Fibroblast of lung (primary cell): Measurements from ENCODE around the gene RIMS4.

Experiments used
- CTCF ChIP-seq, 2 donors: IDR thresholded peaks in 1 of 2; conservative IDR thresholded peaks in 1 of 2; 1 replicate in 1 of 2; 2 replicates in 1 of 2; pipeline ENCODE4 v1.5.1; 2011 to 2012; ENCODE audit warnings: low read length in 2 of 2, control low read depth in 1 of 2, inconsistent platforms in 1 of 2, low read depth in 1 of 2, mild to moderate bottlenecking in 1 of 2
- EZH2 ChIP-seq: IDR thresholded peaks from 2 replicates; pipeline ENCODE4 v1.5.1; 2012; ENCODE audit warnings: low read length, control low read depth, mild to moderate bottlenecking; ENCODE audit errors: missing control alignments

DNA sequence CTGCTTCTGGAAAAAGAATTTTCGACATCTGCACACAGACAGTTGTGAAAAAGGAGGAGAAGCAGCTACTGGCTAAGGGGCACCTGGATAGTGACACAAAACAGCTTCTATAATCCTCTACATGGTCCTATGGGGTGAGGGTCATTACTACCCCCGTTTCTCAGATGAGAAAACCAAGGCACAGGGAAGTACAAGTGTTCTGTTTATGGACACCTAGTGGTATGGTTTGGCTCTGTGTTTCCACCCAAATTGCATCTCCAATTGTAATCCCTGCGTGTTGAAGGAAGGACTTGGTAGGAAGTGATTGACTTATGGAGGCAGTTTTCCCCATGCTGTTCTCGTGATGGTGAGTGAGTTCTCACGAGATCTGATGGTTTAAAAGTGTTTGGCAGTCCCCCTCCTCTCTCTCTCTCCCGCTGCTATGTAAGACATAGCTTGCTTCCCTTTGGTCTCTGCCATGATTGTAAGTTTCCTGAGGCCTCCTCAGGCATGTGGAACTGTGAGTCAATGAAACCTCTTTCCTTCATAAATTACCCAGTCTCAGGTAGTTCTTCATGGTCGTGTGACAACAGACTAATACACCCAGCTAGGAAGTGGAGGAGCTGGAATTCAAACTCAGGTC is 67.2 kb downstream of the RIMS4 start:
- TF ChIP-seq CTCF (conservative IDR thresholded peaks at IDR 0.05 in 1 of 2, IDR thresholded peaks at IDR 0.05 in 1 of 2; ENCODE audit: low read depth in 1 of 2, low read length in 2 of 2), result no peak
- TF ChIP-seq EZH2, result no peak
